Calu3 (cell line): ENCODE results near the gene IFI27L2. TPM values are rescaled to one million over a fixed set of nuclear protein-coding genes. Genes with fewer than 3 reads are reported as not detected.

Experiments
- BruUV-seq: library from RNA; stranded (reverse); fragments of 400-500 nt; replicated peaks from 2 replicates; lab custom pipeline; 2021; lab: Mats Ljungman, UMichigan
- CTCF ChIA-PET: fragments of 300-600 bp; sonication (Branson Sonifier 250); formaldehyde crosslinking; loops from one replicate; lab custom pipeline; 2022; ENCODE audit warnings: antibody characterized with exemption; lab: Charles Lee
- DNase-seq: peaks from one replicate; pipeline ENCODE4 v3.0.0; 2022
- H3K27ac Mint-ChIP-seq: one replicate; pipeline ENCODE4 v1.8.0; 2022; ENCODE audit warnings: mixed read lengths; ENCODE audit not compliant: unreplicated experiment
- H3K27me3 Mint-ChIP-seq: one replicate; pipeline ENCODE4 v1.8.0; 2022; ENCODE audit warnings: mixed read lengths; ENCODE audit not compliant: unreplicated experiment
- H3K36me3 Mint-ChIP-seq: one replicate; pipeline ENCODE4 v1.8.0; 2022; ENCODE audit warnings: mild to moderate bottlenecking, moderate library complexity, mixed read lengths; ENCODE audit not compliant: insufficient read depth, unreplicated experiment
- H3K4me1 Mint-ChIP-seq: one replicate; pipeline ENCODE4 v1.8.0; 2022; ENCODE audit warnings: mild to moderate bottlenecking, low read depth, mixed read lengths; ENCODE audit not compliant: unreplicated experiment
- H3K4me3 Mint-ChIP-seq: one replicate; pipeline ENCODE4 v1.8.0; 2022; ENCODE audit warnings: mild to moderate bottlenecking, low read depth, moderate library complexity, mixed read lengths; ENCODE audit not compliant: unreplicated experiment
- H3K9me3 Mint-ChIP-seq: one replicate; pipeline ENCODE4 v1.8.0; 2022; ENCODE audit warnings: low read depth, mixed read lengths; ENCODE audit not compliant: unreplicated experiment
- intact Hi-C: fragments of 100-400 bp; cut with micrococcal nuclease; formaldehyde crosslinking; loops from one replicate; pipeline ENCODE4 v1.10.0; 2022; ENCODE audit not compliant: unreplicated experiment
- total RNA-seq: library from RNA; stranded (reverse); gene quantifications from 2 replicates; pipeline ENCODE4 v1.2.3, GENCODE V29; 2022
- TF ChIP-seq, protein P1 (sequence below): fragments of 200-600 bp; IDR thresholded peaks from one replicate; pipeline ENCODE4 v1.8.0; 2022; ENCODE audit warnings: antibody characterized with exemption; ENCODE audit not compliant: unreplicated experiment

IFI27L2 gene
- total RNA-seq, 1 experiment from 2014 or later = 40.4 TPM

DNA sequence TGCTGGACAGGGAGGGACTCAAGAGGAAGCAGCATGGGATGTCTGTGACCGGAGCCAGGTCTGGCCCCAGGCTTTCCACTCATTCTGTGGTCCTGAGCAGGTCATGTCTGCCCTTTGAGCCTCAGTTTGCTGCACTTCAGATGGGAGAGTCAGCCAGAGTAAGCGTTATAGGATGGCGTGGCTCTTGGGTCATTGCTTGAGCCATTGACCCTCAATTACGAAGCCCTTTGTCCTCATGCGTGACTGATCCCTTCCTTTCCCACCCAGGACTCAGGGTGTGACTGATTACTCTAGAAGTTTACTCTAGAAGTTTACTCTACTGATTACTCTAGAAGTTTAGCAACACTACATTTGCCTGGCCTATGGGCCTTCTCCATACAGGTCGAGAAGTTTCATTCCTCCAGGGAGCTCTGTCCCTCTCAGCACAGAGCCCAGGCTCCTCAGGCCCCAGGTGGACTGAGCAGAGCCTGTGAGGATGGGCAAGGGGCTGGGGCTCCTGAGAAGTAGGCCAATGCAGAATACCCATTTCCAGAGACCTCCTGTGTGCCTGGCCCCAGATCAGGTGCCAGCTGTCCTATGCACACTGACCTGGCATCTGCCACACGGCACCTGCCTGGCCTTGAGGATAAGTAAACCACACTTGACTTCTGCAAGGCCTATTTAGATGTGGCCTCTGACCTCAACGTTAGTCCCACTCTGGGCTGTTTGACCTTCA lies 26.5 kb downstream of the IFI27L2 start:
- no peaks in the 10 kb centered on the region for H3K27me3 Mint-ChIP-seq
- H3K9me3 Mint-ChIP-seq = no peaks in the 10 kb centered on the region
- intact Hi-C loops = no loop called here
- no peaks in the 10 kb centered on the region for H3K36me3 Mint-ChIP-seq
- no TSS peak for BruUV-seq
- no peak overlapping the region for H3K4me3 Mint-ChIP-seq
- no peak for DNase-seq
- TF ChIP-seq, protein P1, sequence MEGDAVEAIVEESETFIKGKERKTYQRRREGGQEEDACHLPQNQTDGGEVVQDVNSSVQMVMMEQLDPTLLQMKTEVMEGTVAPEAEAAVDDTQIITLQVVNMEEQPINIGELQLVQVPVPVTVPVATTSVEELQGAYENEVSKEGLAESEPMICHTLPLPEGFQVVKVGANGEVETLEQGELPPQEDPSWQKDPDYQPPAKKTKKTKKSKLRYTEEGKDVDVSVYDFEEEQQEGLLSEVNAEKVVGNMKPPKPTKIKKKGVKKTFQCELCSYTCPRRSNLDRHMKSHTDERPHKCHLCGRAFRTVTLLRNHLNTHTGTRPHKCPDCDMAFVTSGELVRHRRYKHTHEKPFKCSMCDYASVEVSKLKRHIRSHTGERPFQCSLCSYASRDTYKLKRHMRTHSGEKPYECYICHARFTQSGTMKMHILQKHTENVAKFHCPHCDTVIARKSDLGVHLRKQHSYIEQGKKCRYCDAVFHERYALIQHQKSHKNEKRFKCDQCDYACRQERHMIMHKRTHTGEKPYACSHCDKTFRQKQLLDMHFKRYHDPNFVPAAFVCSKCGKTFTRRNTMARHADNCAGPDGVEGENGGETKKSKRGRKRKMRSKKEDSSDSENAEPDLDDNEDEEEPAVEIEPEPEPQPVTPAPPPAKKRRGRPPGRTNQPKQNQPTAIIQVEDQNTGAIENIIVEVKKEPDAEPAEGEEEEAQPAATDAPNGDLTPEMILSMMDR = no peak
- H3K4me1 Mint-ChIP-seq = no peaks in the 10 kb centered on the region
- CTCF ChIA-PET = no interaction called here
- no peak overlapping the region for H3K27ac Mint-ChIP-seq

DNA sequence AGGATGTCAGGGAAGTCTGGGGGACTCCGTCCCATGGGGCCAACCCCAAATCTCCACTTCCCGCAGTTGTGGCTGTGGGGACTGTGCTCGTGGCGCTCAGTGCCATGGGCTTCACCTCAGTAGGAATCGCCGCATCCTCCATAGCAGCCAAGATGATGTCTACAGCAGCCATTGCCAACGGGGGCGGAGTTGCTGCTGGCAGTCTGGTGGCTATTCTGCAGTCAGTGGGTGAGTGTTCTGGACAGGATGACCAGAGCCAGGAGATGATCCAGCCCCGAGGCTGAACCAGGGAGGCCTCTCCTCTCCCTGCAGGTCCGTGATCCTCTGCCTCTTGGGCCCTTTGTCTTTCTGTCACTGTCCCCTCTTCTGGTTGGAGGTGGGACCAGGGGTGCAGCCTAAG lies 27.7 kb downstream of the IFI27L2 start:
- DNase-seq = no peak
- Mint-ChIP-seq H3K4me1 (no peaks in the 10 kb centered on the region), H3K4me3 (no peak overlapping the region), H3K27me3 (no peaks in the 10 kb centered on the region), H3K9me3 (no peaks in the 10 kb centered on the region), H3K27ac (no peak overlapping the region), H3K36me3 (no peaks in the 10 kb centered on the region)
- intact Hi-C loops = no loop called here
- CTCF ChIA-PET = no interaction called here
- no TSS peak for BruUV-seq
- TF ChIP-seq, protein P1 = no peak

DNA sequence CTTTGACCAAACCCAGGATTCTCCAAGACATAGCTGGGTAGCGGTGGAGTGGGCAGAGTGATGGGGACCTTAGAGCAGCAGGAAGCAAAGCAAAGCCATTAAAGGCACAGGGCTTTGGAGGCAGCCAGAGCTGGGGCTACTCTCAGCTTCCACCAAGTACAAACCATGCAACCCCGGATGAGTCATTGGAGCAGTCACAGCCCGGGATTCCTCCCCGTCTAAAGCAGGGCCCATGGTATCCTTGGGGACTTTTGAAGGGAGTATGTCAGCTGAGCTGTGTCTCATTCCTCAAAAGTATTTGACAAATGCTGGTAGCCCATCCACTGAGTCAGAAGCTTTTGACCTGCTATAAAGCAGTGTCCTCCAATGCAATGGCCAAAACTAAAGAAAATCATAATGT lies 28.6 kb downstream of the IFI27L2 start:
- DNase-seq = no peak
- Mint-ChIP-seq H3K27me3 (no peaks in the 10 kb centered on the region), H3K4me1 (no peaks in the 10 kb centered on the region), H3K27ac (no peak overlapping the region), H3K36me3 (no peaks in the 10 kb centered on the region), H3K9me3 (no peaks in the 10 kb centered on the region), H3K4me3 (no peak overlapping the region)
- no TSS peak for BruUV-seq
- CTCF ChIA-PET = no interaction called here
- intact Hi-C loops = no loop called here
- TF ChIP-seq, protein P1 = no peak

DNA sequence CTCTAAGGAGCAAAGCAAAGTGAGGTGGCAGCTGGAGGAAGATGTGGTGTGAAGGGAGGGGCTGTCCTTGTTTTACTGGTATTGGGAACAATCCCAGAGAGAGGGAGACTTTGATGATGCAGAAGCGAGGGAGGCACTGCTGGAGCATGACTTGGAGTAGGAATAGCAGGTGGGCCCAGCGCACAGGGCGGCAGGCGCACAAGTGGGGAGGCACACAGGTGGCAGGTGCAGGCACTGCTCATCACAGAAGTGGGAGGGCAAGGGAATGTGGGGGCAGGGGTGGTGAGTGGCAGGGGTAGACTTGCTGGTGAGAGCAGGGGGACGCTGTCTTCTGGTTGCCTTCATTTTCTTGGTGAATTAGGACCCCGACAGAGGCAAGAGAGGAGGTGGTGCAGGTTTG lies 30.4 kb downstream of the IFI27L2 start:
- no peaks in the 10 kb centered on the region for H3K9me3 Mint-ChIP-seq
- H3K36me3 Mint-ChIP-seq = no peaks in the 10 kb centered on the region
- intact Hi-C loops = no loop called here
- TF ChIP-seq, protein P1 = no peak
- no peaks in the 10 kb centered on the region for H3K27me3 Mint-ChIP-seq
- no peaks in the 10 kb centered on the region for H3K4me1 Mint-ChIP-seq
- BruUV-seq = no TSS peak
- CTCF ChIA-PET = interaction anchor here (1.0 kb wide), 1 partner anchor 12 kb away, joined by 4 read pairs; the partner anchor contains the start of gene IFI27
- no peak overlapping the region for H3K4me3 Mint-ChIP-seq
- no peak for DNase-seq
- no peak overlapping the region for H3K27ac Mint-ChIP-seq
